GM12878 (cell line): ENCODE data around the gene CRTC2. TPM values are rescaled to one million over a fixed set of nuclear protein-coding genes. Genes with fewer than 3 reads are reported as not detected.

Source experiments
- ATAC-seq: fragments of 200-7000 bp; cut with Tn5 transposase; 3 replicates; pipeline ENCODE4 v1.9.1; 2020; ENCODE audit warnings: mild to moderate bottlenecking, moderate library complexity
- Bru-seq: library from RNA; stranded (reverse); fragments of 400-500 nt; gene quantifications from one replicate; lab custom pipeline; 2021; lab: Mats Ljungman, UMichigan
- BruChase-seq, 2 experiments: library from RNA; stranded (reverse); fragments of 400-500 nt; gene quantifications; one replicate each; lab custom pipeline; 2021; lab: Mats Ljungman, UMichigan
- BruUV-seq: library from RNA; stranded (reverse); fragments of 400-500 nt; replicated peaks from 2 replicates; lab custom pipeline; 2021; lab: Mats Ljungman, UMichigan
- CTCF ChIA-PET: fragments of 300-600 bp; sonication (Branson Sonifier 250); formaldehyde crosslinking; extraction: SDS; loops from one replicate; lab custom pipeline; 2021; ENCODE audit warnings: inconsistent platforms; lab: Yijun Ruan, JAX
- POLR2A ChIA-PET: fragments of 350-600 bp; formaldehyde crosslinking; extraction: SDS; loops from one replicate; lab custom pipeline; 2021; ENCODE audit warnings: inconsistent platforms; lab: Charles Lee
- RAD21 ChIA-PET: fragments of 300-600 bp; sonication (Branson Sonifier 250); formaldehyde crosslinking; loops from one replicate; lab custom pipeline; 2023; ENCODE audit warnings: antibody characterized with exemption; ENCODE audit not compliant: unreplicated experiment; lab: Charles Lee
- SMC1A ChIA-PET: fragments of 300-600 bp; sonication (Branson Sonifier 250); formaldehyde crosslinking; loops from one replicate; lab custom pipeline; 2023; ENCODE audit not compliant: unreplicated experiment, uncharacterized antibody; lab: Charles Lee
- DNase-seq: peaks from one replicate; pipeline ENCODE4 v3.0.0-alpha.2; 2011; ENCODE audit warnings: low read depth, low spot score
- FAIRE-seq: peaks from 3 replicates; lab custom pipeline; 2011; peaks lifted over from hg19 to GRCh38; lab: Jason Lieb, UNC
- H2AFZ ChIP-seq: 2 replicates; pipeline ENCODE4 v1.6.0; 2011; ENCODE audit warnings: low read depth, low read length, control low read depth; ENCODE audit not compliant: control insufficient read depth
- H3K27ac ChIP-seq: 2 replicates; pipeline ENCODE4 v1.5.1; 2011; ENCODE audit warnings: control low read depth; ENCODE audit not compliant: control insufficient read depth, insufficient read depth
- H3K27me3 ChIP-seq, 2 experiments: replicated peaks in 1 of 2; 2 replicates each; pipeline versions ENCODE4 v1.6.0 to v1.6.1; 2011; ENCODE audit warnings: low read length in 1 of 2; ENCODE audit not compliant: control insufficient read depth in 2 of 2, insufficient read depth in 2 of 2
- H3K36me3 ChIP-seq, 2 experiments: 2 replicates each; pipeline ENCODE4 v1.5.1; 2011; ENCODE audit warnings: low read length in 1 of 2; ENCODE audit not compliant: control insufficient read depth in 2 of 2, insufficient read depth in 2 of 2
- H3K4me1 ChIP-seq: 2 replicates; pipeline ENCODE4 v1.6.1; 2011; ENCODE audit warnings: mild to moderate bottlenecking, low read length, moderate library complexity, mixed read lengths; ENCODE audit not compliant: control insufficient read depth, insufficient read depth
- H3K4me2 ChIP-seq: 2 replicates; pipeline ENCODE4 v1.6.0; 2011; ENCODE audit warnings: control low read depth; ENCODE audit not compliant: control insufficient read depth, insufficient read depth
- H3K4me3 ChIP-seq: fragments of 200-600 bp; sonication (generic); 2 replicates; pipeline ENCODE4 v1.5.1; 2016
- H3K79me2 ChIP-seq: 2 replicates; pipeline ENCODE4 v1.6.0; 2011; ENCODE audit warnings: low read length; ENCODE audit not compliant: control insufficient read depth, insufficient read depth
- H3K9ac ChIP-seq: 2 replicates; pipeline ENCODE4 v1.8.0; 2011; ENCODE audit warnings: low read length, control low read depth, mixed read lengths; ENCODE audit not compliant: control insufficient read depth, insufficient read depth
- H3K9me3 ChIP-seq: replicated peaks from 3 replicates; pipeline ENCODE4 v1.5.1; 2011; ENCODE audit warnings: mild to moderate bottlenecking, low read length; ENCODE audit not compliant: control insufficient read depth, insufficient read depth
- H4K20me1 ChIP-seq: 2 replicates; pipeline ENCODE4 v1.6.0; 2011; ENCODE audit not compliant: control insufficient read depth, insufficient read depth
- GATAD2B ChIP-seq: fragments of 450-650 bp; conservative IDR thresholded peaks from 2 replicates; pipeline ENCODE4 v1.6.1; 2017; ENCODE audit warnings: low read depth, mild to moderate bottlenecking, moderate library complexity
- NFXL1 ChIP-seq: fragments of 450-650 bp; IDR thresholded peaks from 2 replicates; pipeline ENCODE4 v1.6.1; 2017; ENCODE audit warnings: antibody characterized with exemption, mild to moderate bottlenecking, borderline replicate concordance
- PML ChIP-seq: IDR thresholded peaks from 2 replicates; pipeline ENCODE4 v1.6.1; 2012; ENCODE audit warnings: low read length, inconsistent platforms
- SREBF2 ChIP-seq: IDR thresholded peaks from 2 replicates; pipeline ENCODE4 v1.6.1; 2012; ENCODE audit warnings: mild to moderate bottlenecking, low read length
- WGBS: methylation state at CpG from one replicate; pipeline ENCODE4 v1.1.6; 2016; ENCODE audit warnings: low lambda C conversion rate; ENCODE audit not compliant: insufficient replicate concordance, insufficient coverage; ENCODE audit errors: missing lambda C conversion rate; 5-methylcytosine and 5-hydroxymethylcytosine counted together
- in situ Hi-C: fragments of 300-500 bp; cut with MboI; formaldehyde crosslinking; loops from 9 replicates; pipeline ENCODE4 v1.14.3; 2018; ENCODE audit warnings: mixed read lengths
- intact Hi-C: fragments of 100-400 bp; cut with micrococcal nuclease; formaldehyde crosslinking; loops from one replicate; pipeline ENCODE4 v1.14.2; 2022; ENCODE audit not compliant: unreplicated experiment
- long read RNA-seq, 2 experiments: library from polyadenylated mRNA; unstranded; transcript quantifications; one replicate each; pipeline ENCODE4 v2.0.0, GENCODE V29; 2019 to 2020
- polyA minus RNA-seq, 3 experiments: library from RNA; depleted of rRNA, polyadenylated mRNA; stranded (reverse); fragments of >200 nt; gene quantifications; 2 replicates each; pipeline ENCODE4 v1.2.3, GENCODE V29; 2011
- polyA plus RNA-seq, 11 experiments: library from polyadenylated mRNA; depleted of rRNA in 4 of 11; unstranded in 6 of 11; stranded (reverse) in 5 of 11; fragments of >200 nt; fragmentation: Nextera tagmentation in 4 of 11; fragmentation: Illumina TruSeq in 1 of 11; extraction: Ambion mirVana in 4 of 11; extraction: Trizol in 1 of 11; gene quantifications; 1 replicate in 1 of 11; 2 replicates in 10 of 11; pipeline versions ENCODE4 v1.2.1 to v1.2.3, GENCODE V29; 2011 to 2016; ENCODE audit warnings: inconsistent platforms in 2 of 11, missing spikeins in 2 of 11, low read depth in 1 of 11
- total RNA-seq, 4 experiments: library from RNA; depleted of rRNA in 3 of 4; stranded (reverse); fragments of >200 nt in 3 of 4; fragmentation: Illumina TruSeq in 1 of 4; extraction: Trizol in 1 of 4; gene quantifications; 2 replicates each; pipeline versions ENCODE4 v1.2.1 to v1.2.3, GENCODE V29; 2013 to 2021
- TF ChIP-seq, protein P1 (sequence below): IDR thresholded peaks from 2 replicates; pipeline ENCODE4 v1.6.1; 2011; ENCODE audit warnings: borderline replicate concordance, low read depth, mild to moderate bottlenecking, moderate library complexity, low read length; ENCODE audit not compliant: insufficient read depth, poor library complexity, severe bottlenecking
- TF ChIP-seq, protein P2 (sequence below): fragments of 450-650 bp; IDR thresholded peaks from 2 replicates; pipeline ENCODE4 v1.6.1; 2017; ENCODE audit warnings: mild to moderate bottlenecking, moderate library complexity
- TF ChIP-seq, protein P3 (sequence below): IDR thresholded peaks from 2 replicates; pipeline ENCODE4 v1.6.1; 2012; ENCODE audit warnings: low read depth, low read length, improper control_type of control experiment

CRTC2 gene, protein sequence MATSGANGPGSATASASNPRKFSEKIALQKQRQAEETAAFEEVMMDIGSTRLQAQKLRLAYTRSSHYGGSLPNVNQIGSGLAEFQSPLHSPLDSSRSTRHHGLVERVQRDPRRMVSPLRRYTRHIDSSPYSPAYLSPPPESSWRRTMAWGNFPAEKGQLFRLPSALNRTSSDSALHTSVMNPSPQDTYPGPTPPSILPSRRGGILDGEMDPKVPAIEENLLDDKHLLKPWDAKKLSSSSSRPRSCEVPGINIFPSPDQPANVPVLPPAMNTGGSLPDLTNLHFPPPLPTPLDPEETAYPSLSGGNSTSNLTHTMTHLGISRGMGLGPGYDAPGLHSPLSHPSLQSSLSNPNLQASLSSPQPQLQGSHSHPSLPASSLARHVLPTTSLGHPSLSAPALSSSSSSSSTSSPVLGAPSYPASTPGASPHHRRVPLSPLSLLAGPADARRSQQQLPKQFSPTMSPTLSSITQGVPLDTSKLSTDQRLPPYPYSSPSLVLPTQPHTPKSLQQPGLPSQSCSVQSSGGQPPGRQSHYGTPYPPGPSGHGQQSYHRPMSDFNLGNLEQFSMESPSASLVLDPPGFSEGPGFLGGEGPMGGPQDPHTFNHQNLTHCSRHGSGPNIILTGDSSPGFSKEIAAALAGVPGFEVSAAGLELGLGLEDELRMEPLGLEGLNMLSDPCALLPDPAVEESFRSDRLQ
- total RNA-seq (2013; cell fraction: nucleolus; rRNA removed) = 37.1 and 39.2 TPM in 2 replicates
- total RNA-seq (2014; rRNA removed) (15.5 and 15.7 TPM in 2 replicates), total RNA-seq (2014; rRNA removed; fragmentation: Illumina TruSeq; extraction: Trizol) (13.7 and 13.8 TPM in 2 replicates), total RNA-seq (2021) (54.6 and 59.7 TPM in 2 replicates), polyA plus RNA-seq (2011; rRNA removed) (12.8 and 35.6 TPM in 2 replicates), polyA plus RNA-seq (2014; fragmentation: Illumina TruSeq; extraction: Trizol) (21.6 and 49.4 TPM in 2 replicates), polyA plus RNA-seq (2014; fragmentation: Nextera tagmentation; extraction: Ambion mirVana) (1 to 10 TPM; 5.1 to 8.4 TPM), polyA plus RNA-seq (2014; rRNA removed) (56.5 and 57.9 TPM in 2 replicates), polyA plus RNA-seq (2016; fragmentation: Nextera tagmentation; extraction: Ambion mirVana) (10 to 100 TPM; 29.9 to 40.1 TPM), polyA minus RNA-seq (2011; rRNA and poly(A)+ RNA removed) (36.4 and 45.0 TPM in 2 replicates), Bru-seq, nascent RNA (percentile 89 among the genes with signal in this experiment), BruChase-seq, experiment 1, labeled RNA remaining after a 6-hour chase (percentile 94 among the genes with signal in this experiment), BruChase-seq, experiment 2, labeled RNA remaining after a 2-hour chase (percentile 95 among the genes with signal in this experiment)
- polyA plus RNA-seq (2011; ENCODE audit: low read depth) = 27.4 TPM
- polyA plus RNA-seq (2011; cell fraction: cytosol; rRNA removed) = 36.7 and 38.1 TPM in 2 replicates
- polyA plus RNA-seq (2011; cell fraction: nucleus; rRNA removed) = 99.3 and 114 TPM in 2 replicates
- polyA plus RNA-seq (2012) = 47.5 and 49.7 TPM in 2 replicates
- 16.4 and 21.3 TPM in 2 replicates for polyA minus RNA-seq (2011; cell fraction: cytosol; rRNA and poly(A)+ RNA removed)
- polyA minus RNA-seq (2011; cell fraction: nucleus; rRNA and poly(A)+ RNA removed) = 44.2 and 65.2 TPM in 2 replicates
- long read RNA-seq, experiment 1, partial matches to known transcripts = 2 of 6 reads
- long read RNA-seq, experiment 1, other reads (novel, unspliced or antisense) = 4 of 6 reads
- long read RNA-seq, experiment 2, partial matches to known transcripts = 1 of 1 reads
- long read RNA-seq, experiment 2, other reads (novel, unspliced or antisense) = 0 of 1 reads

DNA sequence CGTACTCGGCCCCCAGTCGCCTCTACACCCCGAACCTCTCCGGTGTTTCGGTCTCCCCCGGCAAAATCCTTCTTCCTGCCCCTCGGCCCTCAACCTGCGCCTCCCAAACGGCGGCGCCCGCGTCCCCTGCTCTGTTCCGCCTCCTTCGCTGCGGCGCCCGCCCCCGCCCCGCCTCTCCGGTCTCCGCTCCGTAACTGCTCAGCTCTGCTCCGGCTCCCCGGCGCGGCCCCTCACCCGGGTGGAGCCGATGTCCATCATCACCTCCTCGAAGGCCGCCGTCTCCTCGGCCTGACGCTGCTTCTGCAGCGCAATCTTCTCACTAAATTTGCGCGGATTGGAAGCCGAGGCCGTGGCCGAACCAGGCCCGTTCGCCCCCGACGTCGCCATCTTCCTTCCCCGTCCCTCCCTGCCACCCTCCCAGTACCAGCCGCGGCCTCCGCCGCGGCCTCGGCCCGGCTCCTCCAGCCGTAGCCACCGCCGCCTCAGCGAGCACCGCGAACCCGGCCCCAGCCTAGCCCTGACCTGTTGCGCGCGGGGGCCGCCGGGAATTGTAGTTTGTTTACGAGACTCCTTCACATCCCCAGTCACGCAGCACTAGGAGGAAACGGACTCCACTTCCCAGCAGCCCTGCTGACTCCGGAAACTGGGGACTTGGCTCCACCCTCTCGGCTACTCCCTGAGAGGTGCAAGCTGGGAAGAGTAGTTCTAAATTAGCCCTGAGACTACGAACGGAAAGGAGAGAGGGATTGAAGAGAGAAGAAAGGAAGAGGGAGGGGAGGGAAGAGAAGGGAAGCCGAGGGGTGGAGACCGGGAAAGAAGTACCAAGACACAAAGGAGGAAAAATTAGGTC lies at the start of gene CRTC2:
TSS of gene CRTC2 (minus strand) at position 502 of the 850 bp plus-strand sequence. CDS start at position 387, 115 bp downstream.
- CTCF ChIA-PET = interaction anchor here (0.7 to 5.0 kb wide), 3 partner anchors 12 to 313 kb away, joined by 3 to 27 read pairs (median 3); partner anchors contain the start of gene DENND4B
- Histone ChIP-seq H3K27ac (peak within 1 kb of the TSS; percentile 93), H3K27me3 (no peaks in the 10 kb centered on the region), H3K9ac (peak within 1 kb of the TSS; percentile 64), H3K4me2 (peak within 1 kb of the TSS; percentile 96), H3K79me2 (peaks cover 73% of the 10 kb centered on the region), H4K20me1 (peaks cover 12% of the 10 kb centered on the region; the same call in 1 of the 2 replicates), H3K36me3 (peaks cover 17 to 27% of the 10 kb centered on the region in 2 experiments), H3K9me3 (no peaks in the 10 kb centered on the region), H3K4me1 (peaks cover 14% of the 10 kb centered on the region; the same call in 1 of the 2 replicates), H2AFZ (peak within 1 kb of the TSS; percentile 44), H3K4me3 (peak within 1 kb of the TSS; percentile 89)
- DNase-seq (peak; percentile 91), ATAC-seq (peak; percentile 86), FAIRE-seq (peak; percentile 80)
- intact Hi-C loops (no loop called here), in situ Hi-C loops (no loop called here)
- POLR2A ChIA-PET = interaction anchor here (0.6 to 5.5 kb wide), 13 partner anchors 8 to 842 kb away, joined by 3 to 38 read pairs (median 4); partner anchors contain the start of genes CREB3L4, DENND4B and JTB
- 2% methylated on average over 46 of the region's 75 CpGs for WGBS
- SMC1A ChIA-PET = interaction anchor here (0.8 to 6.9 kb wide), 4 partner anchors 9 to 28 kb away, joined by 3 to 31 read pairs (median 6); partner anchors contain the start of genes CREB3L4 and RAB13
- no TSS peak for BruUV-seq
- RAD21 ChIA-PET = interaction anchor here (0.7 to 2.0 kb wide), 9 partner anchors 9 to 390 kb away, joined by 3 to 10 read pairs (median 4); partner anchors contain the start of genes CREB3L4, DENND4B and JTB
- TF ChIP-seq, protein P1, sequence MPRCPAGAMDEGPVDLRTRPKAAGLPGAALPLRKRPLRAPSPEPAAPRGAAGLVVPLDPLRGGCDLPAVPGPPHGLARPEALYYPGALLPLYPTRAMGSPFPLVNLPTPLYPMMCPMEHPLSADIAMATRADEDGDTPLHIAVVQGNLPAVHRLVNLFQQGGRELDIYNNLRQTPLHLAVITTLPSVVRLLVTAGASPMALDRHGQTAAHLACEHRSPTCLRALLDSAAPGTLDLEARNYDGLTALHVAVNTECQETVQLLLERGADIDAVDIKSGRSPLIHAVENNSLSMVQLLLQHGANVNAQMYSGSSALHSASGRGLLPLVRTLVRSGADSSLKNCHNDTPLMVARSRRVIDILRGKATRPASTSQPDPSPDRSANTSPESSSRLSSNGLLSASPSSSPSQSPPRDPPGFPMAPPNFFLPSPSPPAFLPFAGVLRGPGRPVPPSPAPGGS = peak; percentile 70
- no peak for TF ChIP-seq PML
- TF ChIP-seq, protein P2, sequence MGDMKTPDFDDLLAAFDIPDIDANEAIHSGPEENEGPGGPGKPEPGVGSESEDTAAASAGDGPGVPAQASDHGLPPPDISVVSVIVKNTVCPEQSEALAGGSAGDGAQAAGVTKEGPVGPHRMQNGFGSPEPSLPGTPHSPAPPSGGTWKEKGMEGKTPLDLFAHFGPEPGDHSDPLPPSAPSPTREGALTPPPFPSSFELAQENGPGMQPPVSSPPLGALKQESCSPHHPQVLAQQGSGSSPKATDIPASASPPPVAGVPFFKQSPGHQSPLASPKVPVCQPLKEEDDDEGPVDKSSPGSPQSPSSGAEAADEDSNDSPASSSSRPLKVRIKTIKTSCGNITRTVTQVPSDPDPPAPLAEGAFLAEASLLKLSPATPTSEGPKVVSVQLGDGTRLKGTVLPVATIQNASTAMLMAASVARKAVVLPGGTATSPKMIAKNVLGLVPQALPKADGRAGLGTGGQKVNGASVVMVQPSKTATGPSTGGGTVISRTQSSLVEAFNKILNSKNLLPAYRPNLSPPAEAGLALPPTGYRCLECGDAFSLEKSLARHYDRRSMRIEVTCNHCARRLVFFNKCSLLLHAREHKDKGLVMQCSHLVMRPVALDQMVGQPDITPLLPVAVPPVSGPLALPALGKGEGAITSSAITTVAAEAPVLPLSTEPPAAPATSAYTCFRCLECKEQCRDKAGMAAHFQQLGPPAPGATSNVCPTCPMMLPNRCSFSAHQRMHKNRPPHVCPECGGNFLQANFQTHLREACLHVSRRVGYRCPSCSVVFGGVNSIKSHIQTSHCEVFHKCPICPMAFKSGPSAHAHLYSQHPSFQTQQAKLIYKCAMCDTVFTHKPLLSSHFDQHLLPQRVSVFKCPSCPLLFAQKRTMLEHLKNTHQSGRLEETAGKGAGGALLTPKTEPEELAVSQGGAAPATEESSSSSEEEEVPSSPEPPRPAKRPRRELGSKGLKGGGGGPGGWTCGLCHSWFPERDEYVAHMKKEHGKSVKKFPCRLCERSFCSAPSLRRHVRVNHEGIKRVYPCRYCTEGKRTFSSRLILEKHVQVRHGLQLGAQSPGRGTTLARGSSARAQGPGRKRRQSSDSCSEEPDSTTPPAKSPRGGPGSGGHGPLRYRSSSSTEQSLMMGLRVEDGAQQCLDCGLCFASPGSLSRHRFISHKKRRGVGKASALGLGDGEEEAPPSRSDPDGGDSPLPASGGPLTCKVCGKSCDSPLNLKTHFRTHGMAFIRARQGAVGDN = no peak
- TF ChIP-seq, protein P3, sequence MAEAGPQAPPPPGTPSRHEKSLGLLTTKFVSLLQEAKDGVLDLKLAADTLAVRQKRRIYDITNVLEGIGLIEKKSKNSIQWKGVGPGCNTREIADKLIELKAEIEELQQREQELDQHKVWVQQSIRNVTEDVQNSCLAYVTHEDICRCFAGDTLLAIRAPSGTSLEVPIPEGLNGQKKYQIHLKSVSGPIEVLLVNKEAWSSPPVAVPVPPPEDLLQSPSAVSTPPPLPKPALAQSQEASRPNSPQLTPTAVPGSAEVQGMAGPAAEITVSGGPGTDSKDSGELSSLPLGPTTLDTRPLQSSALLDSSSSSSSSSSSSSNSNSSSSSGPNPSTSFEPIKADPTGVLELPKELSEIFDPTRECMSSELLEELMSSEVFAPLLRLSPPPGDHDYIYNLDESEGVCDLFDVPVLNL = no peak
- no peak for TF ChIP-seq SREBF2
- peak; percentile 43 for TF ChIP-seq GATAD2B
- no peak for TF ChIP-seq NFXL1
